HG02884 (cell line): ENCODE data around the gene ZMYND10.

ENCODE experiments used
- ATAC-seq: cut with Tn5 transposase; IDR thresholded peaks from one replicate; pipeline ENCODE4 v1.9.1; 2021; ENCODE audit warnings: mild to moderate bottlenecking, moderate library complexity; ENCODE audit not compliant: unreplicated experiment

Gene ZMYND10

GRCh38 chr3:50371133-50371685, 25.7 kb upstream of the ZMYND10 start:
- no peak for ATAC-seq

DNA sequence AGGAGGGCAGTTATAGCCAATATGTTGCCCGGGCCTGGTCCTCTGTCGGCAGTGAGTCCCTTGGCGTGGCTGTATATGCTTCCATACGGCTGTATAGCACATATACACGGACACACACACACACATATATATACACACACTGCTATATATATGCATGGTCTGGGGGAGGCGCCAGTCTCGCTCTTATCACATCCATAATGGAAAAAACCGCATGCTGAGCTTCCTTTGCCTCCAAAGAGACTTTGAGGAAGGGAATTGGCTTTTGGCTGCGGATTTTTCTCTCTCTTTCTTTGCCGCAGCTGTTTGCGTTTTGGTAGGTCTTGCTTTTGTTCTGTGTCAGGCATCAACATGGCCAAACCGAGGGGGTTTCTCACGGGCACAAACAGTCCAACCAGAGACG, 25.1 kb upstream of the ZMYND10 start:
- no peak for ATAC-seq

DNA sequence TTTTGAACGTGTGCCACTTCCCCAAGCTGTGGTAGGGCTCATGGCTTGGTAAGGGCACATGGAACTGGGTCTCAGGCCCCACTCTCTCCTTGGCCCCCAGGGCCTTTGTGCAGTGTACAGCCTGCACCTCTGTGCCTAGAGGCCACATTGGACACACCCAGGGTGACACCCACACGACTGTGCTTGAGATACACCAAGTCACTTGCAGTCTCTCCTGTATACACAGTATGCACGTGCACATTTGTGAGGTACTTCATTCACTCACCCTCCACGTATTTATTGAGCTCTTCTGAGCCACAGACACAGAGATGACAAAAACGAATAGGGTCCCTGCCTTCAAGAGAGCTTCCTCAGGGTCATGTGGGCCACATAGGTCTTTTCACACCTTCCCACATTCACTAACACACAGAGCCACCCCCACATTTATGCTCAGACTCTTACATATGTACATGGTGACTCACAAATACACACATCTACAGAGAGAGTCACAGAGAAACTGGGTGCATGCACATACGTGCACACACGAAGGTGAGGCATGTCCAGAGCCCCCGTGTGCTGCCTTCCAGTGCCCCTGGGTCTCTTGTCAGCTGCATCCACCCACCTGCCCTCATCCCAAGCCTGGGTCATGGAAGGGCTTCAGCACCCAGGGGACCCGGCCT, 23.6 kb upstream of the ZMYND10 start:
- no peak for ATAC-seq

DNA sequence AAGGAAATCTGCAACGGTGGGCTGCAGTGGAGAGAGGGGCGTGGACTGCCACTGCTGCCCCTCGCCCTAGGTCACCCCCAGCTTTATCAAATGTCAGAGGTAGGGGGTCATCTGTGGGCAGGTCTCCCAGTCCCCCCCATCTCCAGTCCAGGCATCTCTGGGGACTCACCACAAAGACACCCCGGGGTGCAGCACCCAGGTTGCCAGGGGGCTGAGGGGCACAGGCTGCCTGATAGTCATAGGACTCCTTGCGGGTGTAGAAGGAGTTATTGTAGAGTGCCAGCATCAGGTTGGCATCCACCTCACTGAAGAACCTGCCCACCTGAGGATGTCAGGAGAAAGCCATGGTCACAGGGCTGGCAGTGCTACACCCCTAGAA, 20.3 kb upstream of the ZMYND10 start:
- no peak for ATAC-seq

GRCh38 chr3:50365080-50365841, 19.7 kb upstream of the ZMYND10 start:
- ATAC-seq, result peak; percentile 82

DNA sequence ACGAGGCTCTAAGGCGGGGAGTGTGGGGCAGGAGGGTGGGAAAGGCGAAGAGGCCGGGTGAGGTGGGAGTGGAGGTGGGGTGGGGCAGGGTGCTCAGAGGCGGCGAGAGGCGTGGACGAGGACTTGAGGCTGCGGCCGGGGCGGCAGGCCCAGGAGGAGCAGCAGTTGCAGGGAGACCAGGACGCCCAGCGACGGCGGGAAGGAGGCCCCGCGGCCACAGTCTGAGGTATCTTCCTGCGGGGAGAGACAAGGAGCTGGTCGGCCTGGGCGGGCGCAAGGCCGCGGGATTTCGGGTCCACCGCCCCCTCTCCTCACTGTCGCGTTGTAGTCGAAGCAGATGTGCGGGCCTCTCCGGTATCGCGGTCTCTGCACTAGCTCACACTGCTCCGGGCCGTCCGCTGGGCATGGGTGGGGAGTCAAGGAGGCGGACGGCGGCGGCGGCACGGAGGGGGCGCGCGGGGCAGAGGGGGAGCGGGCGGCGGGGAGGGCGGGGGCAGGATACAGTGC, 19.1 kb upstream of the ZMYND10 start:
- no peak for ATAC-seq

DNA sequence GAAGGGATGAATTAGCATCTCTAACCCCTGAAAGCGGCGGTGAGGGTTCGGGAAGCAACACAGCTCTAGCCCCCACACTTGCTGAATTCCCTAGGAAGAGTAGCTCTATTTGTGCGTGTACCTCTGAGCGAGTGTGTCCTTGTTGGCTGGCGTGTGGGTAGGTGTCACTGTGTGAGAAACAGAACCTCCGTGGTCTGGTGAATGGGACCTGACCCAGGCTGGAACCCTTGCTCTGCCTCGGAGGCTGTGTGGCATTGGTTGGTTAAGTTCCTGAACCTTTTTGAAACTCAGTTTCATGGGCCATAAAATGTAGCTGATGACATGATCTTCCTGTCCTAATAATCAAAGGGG, 14.2 kb upstream of the ZMYND10 start:
- no peak for ATAC-seq

DNA sequence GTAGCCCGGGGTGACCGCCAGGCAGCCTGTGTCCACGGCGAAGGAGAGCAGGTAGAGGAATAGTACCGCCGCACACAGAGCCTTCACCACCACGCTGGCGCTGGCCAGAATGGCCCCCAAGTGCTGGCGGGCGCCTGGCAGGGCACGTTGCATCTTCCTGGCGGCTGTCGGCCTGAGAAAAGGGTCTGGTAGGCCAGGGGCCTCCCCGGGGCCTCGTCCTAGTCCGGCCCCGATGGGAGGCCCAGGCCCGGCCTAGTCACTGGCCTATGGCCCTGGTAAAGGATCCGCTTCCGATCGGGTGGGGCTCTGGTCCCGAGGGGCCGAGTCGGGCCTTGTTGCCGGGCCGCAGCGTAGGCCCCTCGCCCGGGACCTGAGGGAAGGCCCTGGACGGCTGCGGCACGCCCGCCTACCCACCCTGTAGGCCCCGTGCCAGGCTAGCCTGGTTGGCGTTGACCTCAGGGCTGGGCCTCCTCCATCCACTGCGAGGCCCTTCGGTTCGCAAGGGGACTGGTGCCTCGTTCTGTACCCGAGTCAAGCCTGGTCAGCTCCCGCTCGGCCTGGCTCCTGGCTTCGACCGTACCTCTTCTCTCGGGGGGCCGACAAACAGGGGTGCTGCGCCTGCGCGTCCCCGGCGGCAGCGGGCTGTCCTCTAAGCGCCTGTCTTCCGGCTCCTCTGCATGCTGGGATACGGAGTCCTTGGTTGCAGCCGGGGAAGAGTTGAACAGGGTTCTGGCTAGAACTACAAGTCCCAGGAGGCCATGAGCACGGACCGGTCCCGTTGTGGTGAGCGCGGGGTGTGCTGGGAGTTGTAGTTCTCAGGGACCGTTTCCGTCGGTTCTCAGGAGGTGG, 13.6 kb upstream of the ZMYND10 start, which contains the start of gene TMEM115:
Gene TMEM115 (minus strand): TSS at position 611 of the 849 bp plus-strand sequence. CDS start 458 bp downstream, at position 153.
- peak; percentile 99 for ATAC-seq

GRCh38 chr3:50358355-50358910, 12.9 kb upstream of the ZMYND10 start:
- ATAC-seq, result no peak

DNA sequence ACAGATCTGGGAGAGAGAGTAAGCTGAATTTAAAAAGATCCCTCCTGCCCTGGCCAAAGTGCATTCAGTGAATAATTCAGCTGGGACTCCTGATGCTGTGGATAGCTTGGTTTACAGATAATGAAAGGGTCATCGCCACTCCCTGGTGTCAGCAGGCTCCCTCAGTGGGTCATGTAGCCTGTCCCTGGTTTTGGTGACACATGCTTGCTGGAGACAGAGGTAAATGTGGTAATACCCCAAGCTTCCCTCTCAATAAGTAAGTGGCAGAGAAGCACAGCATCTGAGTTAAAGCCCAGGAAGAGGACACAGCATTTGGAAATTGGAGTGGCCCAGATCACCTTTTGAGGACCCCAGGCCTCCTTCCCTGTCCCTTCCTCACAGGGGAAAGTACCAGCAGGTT, 11.9 kb upstream of the ZMYND10 start:
- ATAC-seq, result no peak

DNA sequence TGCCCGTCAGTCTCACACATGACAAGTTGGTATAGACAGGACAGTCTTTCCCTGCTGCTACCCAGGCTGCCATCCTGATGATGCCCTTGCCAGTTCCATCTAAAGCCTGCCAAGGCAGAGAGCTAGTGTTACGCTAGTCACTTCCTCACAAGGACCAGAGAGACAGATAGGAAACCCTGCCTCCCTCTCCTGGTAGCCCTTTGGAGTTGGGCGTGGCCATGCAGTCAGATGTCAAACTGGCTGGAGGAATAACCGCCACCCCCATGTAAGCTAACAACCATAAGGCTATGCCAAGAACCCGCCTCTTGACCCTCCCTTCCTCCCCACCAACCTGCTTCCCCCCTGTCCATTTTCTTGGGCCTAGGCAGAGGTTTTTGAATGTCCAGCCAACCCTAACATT, 11.0 kb upstream of the ZMYND10 start:
- ATAC-seq, result no peak

DNA sequence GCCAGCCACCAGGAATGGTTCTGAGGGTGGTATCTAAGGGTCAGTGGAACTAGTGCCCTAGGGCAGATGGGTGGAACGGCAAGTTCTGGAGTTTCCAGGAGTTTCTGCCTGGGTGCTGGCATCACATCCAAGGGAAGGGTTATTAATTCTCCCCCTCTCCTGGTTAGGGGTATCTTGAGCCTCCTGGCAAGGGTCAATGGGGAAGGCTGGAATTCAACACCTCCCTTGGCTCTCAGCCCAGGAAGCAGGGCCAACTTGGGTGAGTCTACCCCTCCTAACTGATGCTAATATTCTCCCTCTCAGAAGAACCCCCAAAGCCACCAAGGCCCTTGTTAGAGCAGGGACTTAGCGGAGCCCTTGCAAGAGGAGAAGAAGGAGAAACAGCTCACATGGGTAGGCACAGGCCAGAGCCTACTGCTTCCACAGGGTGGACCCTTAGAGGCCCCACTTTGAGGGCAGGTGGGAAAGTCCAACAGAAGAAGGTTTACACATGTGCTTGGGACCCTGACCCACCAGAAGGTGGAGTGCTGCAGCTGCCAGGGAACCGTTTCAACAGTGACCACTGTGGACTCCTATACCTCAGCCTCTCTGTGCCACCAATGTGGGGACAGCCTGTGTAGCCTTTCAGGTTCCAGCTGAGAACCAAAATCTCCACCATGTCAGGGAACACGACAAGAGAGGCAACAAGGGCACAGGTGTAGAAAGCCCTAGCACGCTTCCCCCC, 10.5 kb upstream of the ZMYND10 start:
- ATAC-seq, result no peak

DNA sequence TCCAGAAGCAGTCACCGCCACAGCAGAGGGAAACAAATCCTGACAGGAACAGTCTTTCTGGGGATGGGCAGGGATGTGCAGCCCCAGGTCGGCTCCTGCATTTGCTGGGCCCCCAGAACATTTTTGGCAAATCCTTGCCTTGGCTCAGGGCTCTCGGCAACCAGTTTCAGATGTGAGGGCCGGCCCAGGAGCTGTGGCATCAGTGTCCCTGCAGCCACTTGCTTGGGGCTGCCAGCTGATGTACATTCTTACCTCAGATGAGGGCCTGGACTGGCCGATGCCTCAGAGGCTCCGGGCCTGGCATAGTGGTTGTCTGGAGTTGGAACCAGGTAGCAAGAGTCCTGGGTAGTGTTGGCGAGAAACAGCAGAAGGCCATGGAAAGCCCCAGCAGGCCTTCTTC, 9.3 kb upstream of the ZMYND10 start:
- ATAC-seq, result no peak

DNA sequence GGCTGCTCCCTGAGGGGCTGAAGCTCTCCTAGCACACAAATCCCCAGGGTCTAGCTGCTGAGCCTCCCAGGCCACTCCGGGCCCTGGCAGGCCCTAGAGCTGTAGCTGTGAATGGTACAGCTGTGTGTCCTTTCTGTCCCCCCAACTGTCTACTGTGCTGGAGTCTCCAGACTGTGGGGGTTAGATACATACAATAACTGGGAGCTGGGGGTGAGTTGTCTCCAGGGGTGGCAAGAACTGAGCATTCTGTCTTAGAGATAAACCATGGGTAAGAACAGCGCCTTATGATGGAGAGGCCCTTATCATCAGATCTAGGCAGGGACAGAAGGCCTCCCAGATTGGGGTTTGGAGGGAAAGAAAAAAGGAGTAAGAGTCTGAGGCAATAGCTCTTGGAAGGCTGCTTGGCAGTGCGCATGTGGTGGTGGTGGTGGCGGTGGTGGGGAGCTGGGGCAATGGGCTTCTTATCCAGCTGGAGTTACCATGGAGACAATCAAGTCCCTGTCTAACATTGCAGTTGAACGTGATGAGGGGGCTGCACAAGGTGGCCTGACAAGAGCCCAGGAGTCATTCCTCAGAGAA, 8.7 kb upstream of the ZMYND10 start:
- no peak for ATAC-seq

- ATAC-seq, result no peak
These were observed 7.9 kb upstream of the ZMYND10 start for GRCh38 chr3:50353245-50354004.

DNA sequence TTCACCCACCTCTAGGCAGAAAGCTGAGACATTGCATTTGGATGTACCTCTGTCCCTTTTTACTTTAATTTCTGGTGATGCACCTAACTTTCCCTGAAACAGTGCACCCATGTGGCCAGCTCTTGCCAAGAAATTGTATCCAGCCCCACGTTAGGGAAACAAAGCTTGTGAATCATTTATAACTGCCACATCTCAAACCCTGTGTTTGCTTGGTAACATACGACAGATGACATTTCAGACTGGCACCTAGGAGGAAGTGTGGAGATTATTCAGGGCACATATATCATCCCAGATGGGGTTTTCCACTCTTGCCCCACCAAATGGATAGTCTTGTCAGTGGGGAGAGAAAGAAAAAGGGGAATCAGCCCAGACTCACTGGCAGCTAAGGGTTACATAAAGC, 7.2 kb upstream of the ZMYND10 start:
- ATAC-seq, result no peak

DNA sequence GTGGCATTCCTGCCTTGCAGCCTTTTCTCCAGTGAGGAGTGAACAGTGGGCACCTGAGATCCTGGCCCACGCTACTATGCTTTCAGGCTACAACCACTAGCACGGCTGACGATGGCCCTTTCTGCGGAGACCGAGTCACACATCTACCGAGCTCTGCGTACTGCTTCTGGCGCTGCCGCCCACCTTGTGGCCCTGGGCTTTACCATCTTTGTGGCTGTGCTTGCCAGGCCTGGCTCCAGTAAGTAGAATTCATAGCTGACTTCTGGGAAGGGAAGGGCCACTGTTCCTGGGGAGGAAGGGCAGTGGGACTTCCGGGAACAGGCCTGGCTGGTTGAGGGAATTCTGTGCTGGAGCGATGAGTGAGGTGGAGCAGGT, 5.8 kb upstream of the ZMYND10 start:
- ATAC-seq, result no peak

DNA sequence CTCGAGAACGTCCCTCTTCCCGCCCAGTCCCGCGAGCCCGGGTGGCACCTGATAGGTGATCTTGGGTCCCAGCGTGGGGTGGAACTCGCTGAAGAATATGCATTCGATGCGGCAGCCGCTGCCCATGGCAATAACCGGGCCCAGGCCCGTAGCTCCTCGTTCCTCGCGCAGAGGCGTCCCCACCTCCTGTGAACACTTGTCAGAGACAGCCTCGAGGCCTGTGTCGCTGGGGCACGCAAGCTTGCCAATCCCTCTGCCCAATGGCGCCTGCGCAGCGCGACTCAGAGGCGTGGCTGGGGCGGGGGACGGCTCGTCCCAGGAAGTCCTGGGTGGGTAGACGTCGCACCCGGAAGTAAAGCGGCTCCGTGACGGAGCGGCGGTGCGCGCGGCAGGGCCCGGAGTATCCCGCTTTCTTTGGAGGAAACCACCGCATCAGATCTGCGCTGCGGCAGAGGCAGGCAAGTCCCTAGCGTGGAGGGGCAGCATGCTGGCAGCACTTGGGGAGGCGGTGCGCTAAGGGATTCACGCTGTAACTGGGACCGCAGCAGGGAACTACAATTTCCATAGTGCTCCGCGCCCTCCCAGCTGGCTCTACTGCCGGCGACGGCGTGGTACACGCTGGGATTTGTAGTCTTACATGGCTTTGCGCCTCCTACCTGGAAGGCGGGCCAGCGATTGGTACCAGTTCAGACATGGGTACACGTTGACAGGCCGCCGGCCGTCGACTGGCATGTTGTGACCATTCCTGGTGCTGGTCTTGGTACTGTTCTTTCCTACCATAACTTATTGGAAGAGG, 5.2 kb upstream of the ZMYND10 start, which contains the start of the genes CYB561D2 and NPRL2:
Gene CYB561D2 (plus strand): TSS at position 336 of the 796 bp plus-strand sequence. CDS start 572 bp downstream, outside the sequence.
Gene NPRL2 (minus strand): TSS at position 249 of the 796 bp plus-strand sequence. CDS start 123 bp downstream, at position 126.
- ATAC-seq, result peak; percentile 82
